BLaER1 treated with 17β-estradiol and CSF1 and Interleukin-3, amounts not matched to agents 10 nM and 100 nM (cell line): ENCODE results near the gene MADD.
A peak's percentile ranks its signal among the peaks of the same experiment; 100 is the strongest.

Experiments
- H3K27ac ChIP-seq, 11 experiments: shearing (Covaris generic); formaldehyde crosslinking; 2 replicates each; pipeline ENCODE4 v1.8.1; 2022
- H3K27me3 ChIP-seq, 11 experiments: shearing (Covaris generic); formaldehyde crosslinking; 2 replicates each; pipeline ENCODE4 v1.8.1; 2022
- H3K36me3 ChIP-seq, 11 experiments: shearing (Covaris generic); formaldehyde crosslinking; 2 replicates each; pipeline ENCODE4 v1.8.1; 2022
- H3K4me1 ChIP-seq, 10 experiments: shearing (Covaris generic); formaldehyde crosslinking; 2 replicates each; pipeline ENCODE4 v1.8.1; 2022
- H3K4me2 ChIP-seq, 11 experiments: shearing (Covaris generic); formaldehyde crosslinking; 2 replicates each; pipeline ENCODE4 v1.8.1; 2022
- H3K4me3 ChIP-seq, 10 experiments: shearing (Covaris generic); formaldehyde crosslinking; 2 replicates each; pipeline ENCODE4 v1.8.1; 2022
- H3K9ac ChIP-seq, 11 experiments: shearing (Covaris generic); formaldehyde crosslinking; 2 replicates each; pipeline ENCODE4 v1.8.1; 2022
- H3K9me3 ChIP-seq, 11 experiments: shearing (Covaris generic); formaldehyde crosslinking; replicated peaks in 1 of 11; 2 replicates each; pipeline ENCODE4 v1.8.1; 2022
- H4K20me1 ChIP-seq, 11 experiments: shearing (Covaris generic); formaldehyde crosslinking; 2 replicates each; pipeline ENCODE4 v1.8.1; 2022
- Cebpa-rat ChIP-seq, 11 experiments: shearing (Covaris generic); IDR thresholded peaks; 2 replicates each; pipeline ENCODE4 v1.8.1; 2022

MADD gene

GRCh38 chr11:47235163-47235562 lies 34.8 kb upstream of the MADD start:
- no peaks in the 10 kb centered on the region for H3K9me3 ChIP-seq
- peaks cover 0 to 38% (median 0%) of the 10 kb centered on the region in 11 experiments; a peak in 4 of 22 replicates for H4K20me1 ChIP-seq
- peaks cover 14 to 41% (median 18%) of the 10 kb centered on the region in 10 experiments for H3K4me1 ChIP-seq
- H3K36me3 ChIP-seq = peaks cover 64 to 98% (median 85%) of the 10 kb centered on the region in 11 experiments
- no peak overlapping the region for H3K4me3 ChIP-seq
- H3K27me3 ChIP-seq = no peaks in the 10 kb centered on the region
- no peak overlapping the region for H3K27ac ChIP-seq
- no peak for TF ChIP-seq Cebpa-rat (IDR thresholded peaks at IDR 0.05)
- H3K9ac ChIP-seq = peak overlapping the region in 2 of 11 experiments; percentile 1 to 8; a peak in 1 of 22 replicates
- no peak overlapping the region for H3K4me2 ChIP-seq

- TF ChIP-seq Cebpa-rat (IDR thresholded peaks at IDR 0.05) = no peak
These were observed 33.5 kb upstream of the MADD start for GRCh38 chr11:47236482-47236881.

GRCh38 chr11:47239852-47240251 lies 30.1 kb upstream of the MADD start:
- Histone ChIP-seq H3K27ac (0 out of 22 replicates have a peak overlapping the region, but pooled peaks of 1 of the 11 experiments have one; percentile 2), H3K9me3 (no peaks in the 10 kb centered on the region), H3K4me2 (peak overlapping the region in 6 of 11 experiments; percentile 17 to 65 (median 39); a peak in 11 of 22 replicates), H3K9ac (no peak overlapping the region; a peak in 1 of 22 replicates), H4K20me1 (peaks cover 0 to 18% (median 0%) of the 10 kb centered on the region in 11 experiments; a peak in 3 of 22 replicates), H3K4me3 (no peak overlapping the region), H3K27me3 (no peaks in the 10 kb centered on the region), H3K36me3 (peaks cover 88 to 100% (median 97%) of the 10 kb centered on the region in 11 experiments), H3K4me1 (peaks cover 14 to 77% (median 19%) of the 10 kb centered on the region in 10 experiments)
- no peak for TF ChIP-seq Cebpa-rat (IDR thresholded peaks at IDR 0.05)

More at GRCh38 chr11:47236482-47236881, 33.5 kb upstream of the MADD start:
- Histone ChIP-seq H3K9me3 (no peaks in the 10 kb centered on the region), H4K20me1 (peaks cover 0 to 38% (median 0%) of the 10 kb centered on the region in 11 experiments; a peak in 4 of 22 replicates), H3K27ac (no peak overlapping the region), H3K4me3 (no peak overlapping the region), H3K4me1 (peaks cover 14 to 43% (median 19%) of the 10 kb centered on the region in 10 experiments), H3K9ac (peak overlapping the region in 1 of 11 experiments; percentile 31; a peak in 2 of 22 replicates), H3K4me2 (peak overlapping the region in 2 of 11 experiments; percentile 3 to 19; a peak in 2 of 22 replicates), H3K36me3 (peaks cover 65 to 98% (median 88%) of the 10 kb centered on the region in 11 experiments), H3K27me3 (no peaks in the 10 kb centered on the region)

GRCh38 chr11:47241841-47242301 lies 28.1 kb upstream of the MADD start:
- H3K27ac ChIP-seq = peak overlapping the region in 2 of 11 experiments; percentile 92; a peak in 5 of 22 replicates
- H3K4me3 ChIP-seq = no peak overlapping the region
- peak overlapping the region in 2 of 11 experiments; percentile 99 to 100; a peak in 3 of 22 replicates for H3K4me2 ChIP-seq
- TF ChIP-seq Cebpa-rat (IDR thresholded peaks at IDR 0.05) = no peak
- no peaks in the 10 kb centered on the region for H3K9me3 ChIP-seq
- H3K4me1 ChIP-seq = peaks cover 14 to 87% (median 19%) of the 10 kb centered on the region in 10 experiments
- H3K9ac ChIP-seq = peak overlapping the region in 1 of 11 experiments; percentile 13; a peak in 1 of 22 replicates
- peaks cover 0 to 18% (median 0%) of the 10 kb centered on the region in 11 experiments; a peak in 3 of 22 replicates for H4K20me1 ChIP-seq
- H3K27me3 ChIP-seq = no peaks in the 10 kb centered on the region
- peaks cover 84 to 100% (median 93%) of the 10 kb centered on the region in 11 experiments for H3K36me3 ChIP-seq

- H3K4me2 ChIP-seq = peak overlapping the region in 2 of 11 experiments; percentile 99 to 100; a peak in 3 of 22 replicates
- H3K9me3 ChIP-seq = no peaks in the 10 kb centered on the region
- peaks cover 0 to 18% (median 0%) of the 10 kb centered on the region in 11 experiments; a peak in 3 of 22 replicates for H4K20me1 ChIP-seq
- peaks cover 21 to 89% (median 26%) of the 10 kb centered on the region in 10 experiments for H3K4me1 ChIP-seq
- H3K27me3 ChIP-seq = no peaks in the 10 kb centered on the region
- peak overlapping the region in 3 of 11 experiments; percentile 17 to 92 (median 92); a peak in 5 of 22 replicates for H3K27ac ChIP-seq
- H3K36me3 ChIP-seq = peaks cover 77 to 97% (median 91%) of the 10 kb centered on the region in 11 experiments
- H3K4me3 ChIP-seq = no peak overlapping the region
- no peak for TF ChIP-seq Cebpa-rat (IDR thresholded peaks at IDR 0.05)
- peak overlapping the region in 3 of 11 experiments; percentile 3 to 13 (median 5); a peak in 1 of 22 replicates for H3K9ac ChIP-seq
These were observed 27.2 kb upstream of the MADD start for GRCh38 chr11:47242596-47243192.

- Histone ChIP-seq H3K4me3 (no peak overlapping the region), H3K9me3 (no peaks in the 10 kb centered on the region), H3K4me2 (peak overlapping the region in 3 of 11 experiments; percentile 92 to 100 (median 99); a peak in 3 of 22 replicates), H4K20me1 (peaks cover 0 to 12% (median 0%) of the 10 kb centered on the region in 11 experiments; a peak in 2 of 22 replicates), H3K27me3 (no peaks in the 10 kb centered on the region), H3K27ac (peak overlapping the region in 3 of 11 experiments; percentile 17 to 92 (median 92); a peak in 5 of 22 replicates), H3K9ac (peak overlapping the region in 3 of 11 experiments; percentile 3 to 13 (median 5); a peak in 2 of 22 replicates), H3K4me1 (peaks cover 27 to 85% (median 32%) of the 10 kb centered on the region in 10 experiments), H3K36me3 (peaks cover 70 to 90% (median 84%) of the 10 kb centered on the region in 11 experiments)
- no peak for TF ChIP-seq Cebpa-rat (IDR thresholded peaks at IDR 0.05)
These were observed 26.5 kb upstream of the MADD start for GRCh38 chr11:47243454-47243853.

- Histone ChIP-seq H3K9me3 (no peaks in the 10 kb centered on the region), H4K20me1 (peaks cover 0 to 3% (median 0%) of the 10 kb centered on the region in 11 experiments; a peak in 1 of 22 replicates), H3K4me3 (peak overlapping the region in 2 of 10 experiments; percentile 11 to 35; a peak in 2 of 20 replicates), H3K4me1 (peaks cover 21 to 78% (median 27%) of the 10 kb centered on the region in 10 experiments), H3K36me3 (peaks cover 57 to 78% (median 72%) of the 10 kb centered on the region in 11 experiments), H3K27ac (peak overlapping the region in 4 of 11 experiments; percentile 71 to 92 (median 85); a peak in 8 of 22 replicates), H3K9ac (peak overlapping the region in 6 of 11 experiments; percentile 31 to 68 (median 54); a peak in 10 of 22 replicates), H3K27me3 (no peaks in the 10 kb centered on the region), H3K4me2 (peak overlapping the region in 4 of 11 experiments; percentile 47 to 100 (median 96); a peak in 7 of 22 replicates)
- TF ChIP-seq Cebpa-rat (IDR thresholded peaks at IDR 0.05) = no peak
These were observed 25.2 kb upstream of the MADD start for GRCh38 chr11:47244448-47245350.
